Muscle of arm (tissue), 14 donors: ENCODE measurements around the gene TUBA4B. TPM values are rescaled to one million over a fixed set of nuclear protein-coding genes. Genes with fewer than 3 reads are reported as not detected.

Experiments
- DNase-seq: peaks from one replicate; pipeline ENCODE4 v3.0.0-alpha.2; 2013
- long read RNA-seq, 11 donors: transcript quantifications; one replicate each; lab custom pipeline, GENCODE V29; 2026
- polyA plus RNA-seq, 12 donors: library from polyadenylated mRNA; unstranded; fragments of 120-200 nt; gene quantifications; one replicate each; pipeline ENCODE4 v1.2.1, GENCODE V29; 2013; ENCODE audit not compliant: insufficient read length in 12 of 12

TUBA4B gene
- polyA plus RNA-seq, result under 1 TPM in 3 of 12 donors, not detected in 9; 0.21 to 0.24 (median 0.23) TPM
- long read RNA-seq, donor 1, partial matches to known transcripts, result 12 of 28 reads
- long read RNA-seq, donor 1, other reads (novel, unspliced or antisense), result 16 of 28 reads
- long read RNA-seq, donor 2, partial matches to known transcripts, result 82 of 82 reads
- long read RNA-seq, donor 2, other reads (novel, unspliced or antisense), result 0 of 82 reads
- long read RNA-seq, donor 3, result 0 reads
- long read RNA-seq, donor 4, result 0 reads
- long read RNA-seq, donor 5, partial matches to known transcripts, result 71 of 71 reads
- long read RNA-seq, donor 5, other reads (novel, unspliced or antisense), result 0 of 71 reads
- long read RNA-seq, donor 6, partial matches to known transcripts, result 34 of 34 reads
- long read RNA-seq, donor 6, other reads (novel, unspliced or antisense), result 0 of 34 reads
- long read RNA-seq, donor 7, result 0 reads
- long read RNA-seq, donor 8, result 0 reads
- long read RNA-seq, donor 9, result 0 reads
- long read RNA-seq, donor 10, result 0 reads
- long read RNA-seq, donor 11, result 0 reads

GRCh38 chr2:219252900-219253752, at the start of gene TUBA4B:
Gene TUBA4B (plus strand): TSS chr2:219253243. CDS start chr2:219253408, 165 bp downstream.
- DNase-seq, result peak; percentile 22

DNA sequence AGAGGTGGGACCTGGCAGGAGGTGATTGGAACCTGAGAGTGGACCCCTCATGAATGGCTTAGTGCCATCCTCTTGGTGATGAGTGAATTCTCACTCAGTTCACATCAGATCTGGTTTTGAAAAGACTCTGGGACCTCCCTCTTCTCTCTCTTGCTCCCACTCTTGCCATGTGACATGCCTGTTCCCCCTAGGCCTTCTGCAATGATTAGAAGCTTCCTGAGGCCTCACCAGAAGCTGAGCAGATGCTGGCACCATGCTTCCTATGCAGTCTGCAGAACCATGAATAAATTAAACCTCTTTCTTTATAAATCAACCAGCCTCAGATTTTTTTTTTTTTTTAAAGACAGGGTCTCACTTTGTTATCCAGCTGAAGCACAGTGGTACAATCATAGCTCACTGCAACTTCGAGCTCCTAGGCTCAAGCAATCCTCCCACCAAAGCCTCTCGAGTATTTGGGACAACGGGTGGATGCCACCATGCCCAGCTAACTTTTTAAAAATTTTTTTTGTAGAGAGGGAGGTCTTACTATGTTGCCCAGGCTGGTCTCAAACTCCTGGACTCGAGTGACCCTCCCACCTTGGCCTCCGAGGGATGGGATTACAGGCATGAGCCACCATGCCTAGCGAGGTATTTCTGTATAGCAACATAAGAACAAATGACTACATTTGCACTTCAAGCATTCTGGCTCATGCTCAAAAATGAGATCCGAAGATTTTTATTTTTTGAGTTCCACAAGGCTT, 48.4 kb upstream of the TUBA4B start:
- no peak for DNase-seq

- no peak for DNase-seq
These were observed 47.9 kb upstream of the TUBA4B start for GRCh38 chr2:219205165-219205538.

GRCh38 chr2:219205981-219206327, 47.1 kb upstream of the TUBA4B start:
- no peak for DNase-seq

- DNase-seq, result peak; percentile 95
These were observed 46.5 kb upstream of the TUBA4B start, which contains the start of gene ZFAND2B for GRCh38 chr2:219206328-219207133. Gene ZFAND2B (plus strand): TSS chr2:219206782. CDS start chr2:219206988, 206 bp downstream.

- DNase-seq, result no peak
These were observed 45.7 kb upstream of the TUBA4B start for GRCh38 chr2:219207134-219207883.

- no peak for DNase-seq
These were observed 44.9 kb upstream of the TUBA4B start for GRCh38 chr2:219207884-219208740.

- no peak for DNase-seq
These were observed 43.5 kb upstream of the TUBA4B start for GRCh38 chr2:219209236-219210195.

DNA sequence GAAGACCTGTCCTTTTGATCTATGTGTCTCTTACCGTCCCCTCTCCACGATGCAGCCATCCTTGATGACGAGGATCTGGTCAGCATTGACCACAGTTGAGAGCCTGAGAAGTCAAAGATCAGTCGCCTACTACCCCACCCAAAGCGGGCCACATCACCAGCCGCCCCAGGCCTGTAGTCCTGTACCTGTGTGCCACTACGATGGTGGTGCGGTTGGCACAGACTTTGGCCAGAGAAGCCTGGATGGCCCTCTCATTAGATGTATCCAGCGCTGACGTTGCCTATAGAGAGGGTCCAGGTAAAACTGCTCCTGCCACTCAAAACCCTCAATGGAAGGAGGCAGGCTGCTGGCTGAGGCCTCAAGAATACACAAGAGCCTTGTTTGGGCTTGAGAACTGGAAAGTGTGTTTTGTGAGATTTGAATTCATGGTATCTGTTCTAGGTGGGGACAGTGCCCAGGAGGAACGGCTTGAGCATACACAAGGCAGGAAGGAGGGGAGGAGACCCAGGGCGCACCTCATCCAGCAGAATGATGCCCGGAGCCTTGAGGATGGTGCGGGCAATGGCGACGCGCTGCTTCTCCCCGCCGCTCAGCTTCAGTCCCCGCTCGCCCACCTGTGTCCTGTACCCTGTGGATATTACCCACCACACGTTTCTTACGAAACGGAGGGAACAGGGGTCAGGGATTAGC, 42.7 kb upstream of the TUBA4B start:
- no peak for DNase-seq

- DNase-seq, result no peak
These were observed 42.1 kb upstream of the TUBA4B start for GRCh38 chr2:219210886-219211362.

DNA sequence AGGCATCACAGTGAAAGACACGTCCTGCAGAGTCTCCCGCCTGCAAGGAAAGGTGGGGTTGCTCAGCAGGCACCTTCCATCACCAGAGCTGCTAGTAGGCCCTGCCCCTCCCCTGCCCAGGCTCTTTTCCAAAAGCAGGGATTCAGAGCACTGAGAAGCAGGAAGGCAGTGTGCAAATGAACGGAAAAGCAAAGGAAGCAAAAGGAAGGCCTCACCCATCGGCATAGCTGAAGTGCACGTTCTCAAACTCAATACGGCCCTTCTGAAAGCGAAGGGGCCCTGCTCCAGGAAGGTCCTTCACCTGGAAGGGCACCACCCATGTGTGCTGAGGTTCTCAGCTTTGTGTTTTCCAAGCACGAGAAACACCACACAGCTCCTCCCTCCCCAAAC, 40.0 kb upstream of the TUBA4B start:
- no peak for DNase-seq

DNA sequence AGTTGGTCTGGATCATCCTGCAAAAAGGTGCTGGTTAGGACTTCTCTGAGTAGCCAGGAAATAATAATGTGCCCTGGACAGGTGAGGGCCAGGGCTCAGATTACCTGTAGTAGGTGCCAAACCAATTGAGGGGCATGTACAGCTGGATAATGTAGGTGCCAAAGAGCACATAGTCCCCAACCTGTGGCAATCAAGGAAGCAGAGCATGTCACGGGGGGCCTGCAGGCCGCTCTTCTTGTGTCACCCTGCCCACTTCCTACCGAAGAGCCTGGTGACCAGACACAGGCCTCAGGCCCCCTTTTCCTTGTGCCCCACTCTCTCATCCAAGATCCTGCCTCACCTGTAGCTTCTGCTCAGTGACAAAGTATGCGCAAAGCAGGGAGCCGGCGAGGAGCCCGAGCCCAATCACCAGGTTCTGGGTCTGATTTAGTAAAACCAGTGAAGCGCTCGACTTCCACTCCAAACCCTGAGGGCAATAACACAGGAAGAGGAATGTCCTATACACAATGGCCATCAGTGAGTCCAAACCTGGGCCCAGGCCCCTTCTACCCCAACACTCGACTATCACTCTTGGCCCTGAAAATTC, 39.5 kb upstream of the TUBA4B start:
- DNase-seq, result no peak

GRCh38 chr2:219214141-219214540, 38.9 kb upstream of the TUBA4B start:
- no peak for DNase-seq

- no peak for DNase-seq
These were observed 38.3 kb upstream of the TUBA4B start for GRCh38 chr2:219214786-219215185.

DNA sequence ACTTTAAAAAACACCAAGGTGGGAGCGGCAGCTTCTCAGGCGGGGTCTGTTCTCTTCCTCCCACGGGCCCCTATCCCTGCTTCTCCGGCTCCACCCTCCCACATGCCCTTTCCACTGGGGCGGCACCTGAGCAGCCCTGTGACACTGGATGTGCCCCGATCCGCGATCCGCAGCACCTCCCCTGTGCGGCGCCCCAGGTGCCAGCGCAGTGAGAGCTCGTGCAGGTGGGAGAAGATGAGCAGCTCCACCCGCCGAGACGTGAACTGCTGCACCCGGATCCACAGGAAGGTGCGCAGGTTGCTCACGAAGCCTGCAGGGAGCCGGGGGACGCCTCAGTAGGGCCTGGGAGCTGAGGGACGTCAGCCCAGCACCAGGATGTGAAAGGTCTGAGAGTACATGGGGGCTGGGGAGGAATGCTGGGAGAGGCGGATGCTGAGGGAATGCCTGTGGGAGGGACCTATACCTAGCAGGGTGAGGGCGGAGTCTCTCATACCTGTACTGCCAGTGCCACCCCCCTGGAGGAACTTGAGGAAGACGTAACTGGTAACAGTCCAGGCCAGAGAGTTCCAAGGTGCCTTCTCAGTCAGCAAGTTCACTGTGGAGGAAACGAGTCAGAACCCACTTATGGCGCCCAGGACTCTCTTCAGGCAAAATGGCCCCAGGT, 37.0 kb upstream of the TUBA4B start:
- no peak for DNase-seq

DNA sequence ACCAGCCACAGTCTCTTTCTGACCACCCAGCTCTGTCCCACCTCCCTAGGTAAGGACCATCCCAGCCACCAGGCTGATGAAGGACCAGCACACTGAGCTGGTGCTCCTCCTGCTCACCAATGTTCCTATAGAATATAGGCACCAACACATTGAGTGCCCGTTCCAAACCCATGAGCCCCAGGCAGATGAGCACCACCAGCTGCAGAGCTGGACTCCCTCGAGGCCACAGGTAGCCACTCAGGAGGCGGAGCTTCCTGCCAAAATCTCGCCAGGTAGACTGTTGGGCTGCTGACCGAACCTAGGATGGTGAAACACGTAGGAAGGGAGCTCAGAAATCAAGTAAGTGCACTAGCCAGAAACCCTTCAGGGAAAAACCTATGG, 36.5 kb upstream of the TUBA4B start:
- DNase-seq, result no peak
